ENCODE measurements around the gene FSTL1.

DNA sequence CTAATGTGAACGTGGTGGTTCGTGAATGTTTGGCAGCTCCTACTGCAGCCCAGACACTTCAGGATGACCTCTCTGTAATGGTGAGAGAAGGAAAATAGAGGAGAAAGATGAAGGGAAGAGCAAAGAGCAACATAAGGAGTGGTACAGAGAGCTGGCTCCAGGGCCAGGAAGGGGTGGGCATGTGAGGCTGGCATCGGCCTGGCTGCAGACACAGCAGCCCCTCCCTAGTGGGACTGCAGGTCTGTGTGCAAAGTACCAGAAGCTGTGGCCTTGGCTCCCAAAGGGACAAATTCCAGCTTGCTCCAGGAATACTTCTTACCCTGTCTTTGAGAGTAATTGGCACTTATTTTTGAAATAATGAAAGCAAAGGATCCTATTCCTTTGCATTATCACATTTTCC is 10.0 kb downstream of the FSTL1 start:
- TF ChIP-seq TAF1 (IDR thresholded peaks at IDR 0.05; ENCODE audit: borderline replicate concordance, low read depth, low read length) (no peak), SIN3A (IDR thresholded peaks at IDR 0.05; ENCODE audit: borderline replicate concordance, low read depth, low read length) (no peak), RFX5 (IDR thresholded peaks at IDR 0.05; ENCODE audit: low read length) (no peak), MXI1 (IDR thresholded peaks at IDR 0.05; ENCODE audit: low read depth, low read length) (no peak), EZH2phosphoT487 (IDR thresholded peaks at IDR 0.05; ENCODE audit: borderline replicate concordance, low read depth) (no peak), TCF12 (IDR thresholded peaks at IDR 0.05) (no peak)
- TF ChIP-seq, protein P1, sequence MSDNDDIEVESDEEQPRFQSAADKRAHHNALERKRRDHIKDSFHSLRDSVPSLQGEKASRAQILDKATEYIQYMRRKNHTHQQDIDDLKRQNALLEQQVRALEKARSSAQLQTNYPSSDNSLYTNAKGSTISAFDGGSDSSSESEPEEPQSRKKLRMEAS (IDR thresholded peaks at IDR 0.05; ENCODE audit: low read depth) = no peak
- TF ChIP-seq, protein P2, sequence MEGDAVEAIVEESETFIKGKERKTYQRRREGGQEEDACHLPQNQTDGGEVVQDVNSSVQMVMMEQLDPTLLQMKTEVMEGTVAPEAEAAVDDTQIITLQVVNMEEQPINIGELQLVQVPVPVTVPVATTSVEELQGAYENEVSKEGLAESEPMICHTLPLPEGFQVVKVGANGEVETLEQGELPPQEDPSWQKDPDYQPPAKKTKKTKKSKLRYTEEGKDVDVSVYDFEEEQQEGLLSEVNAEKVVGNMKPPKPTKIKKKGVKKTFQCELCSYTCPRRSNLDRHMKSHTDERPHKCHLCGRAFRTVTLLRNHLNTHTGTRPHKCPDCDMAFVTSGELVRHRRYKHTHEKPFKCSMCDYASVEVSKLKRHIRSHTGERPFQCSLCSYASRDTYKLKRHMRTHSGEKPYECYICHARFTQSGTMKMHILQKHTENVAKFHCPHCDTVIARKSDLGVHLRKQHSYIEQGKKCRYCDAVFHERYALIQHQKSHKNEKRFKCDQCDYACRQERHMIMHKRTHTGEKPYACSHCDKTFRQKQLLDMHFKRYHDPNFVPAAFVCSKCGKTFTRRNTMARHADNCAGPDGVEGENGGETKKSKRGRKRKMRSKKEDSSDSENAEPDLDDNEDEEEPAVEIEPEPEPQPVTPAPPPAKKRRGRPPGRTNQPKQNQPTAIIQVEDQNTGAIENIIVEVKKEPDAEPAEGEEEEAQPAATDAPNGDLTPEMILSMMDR (IDR thresholded peaks at IDR 0.05) = no peak
- TF ChIP-seq, protein P3, sequence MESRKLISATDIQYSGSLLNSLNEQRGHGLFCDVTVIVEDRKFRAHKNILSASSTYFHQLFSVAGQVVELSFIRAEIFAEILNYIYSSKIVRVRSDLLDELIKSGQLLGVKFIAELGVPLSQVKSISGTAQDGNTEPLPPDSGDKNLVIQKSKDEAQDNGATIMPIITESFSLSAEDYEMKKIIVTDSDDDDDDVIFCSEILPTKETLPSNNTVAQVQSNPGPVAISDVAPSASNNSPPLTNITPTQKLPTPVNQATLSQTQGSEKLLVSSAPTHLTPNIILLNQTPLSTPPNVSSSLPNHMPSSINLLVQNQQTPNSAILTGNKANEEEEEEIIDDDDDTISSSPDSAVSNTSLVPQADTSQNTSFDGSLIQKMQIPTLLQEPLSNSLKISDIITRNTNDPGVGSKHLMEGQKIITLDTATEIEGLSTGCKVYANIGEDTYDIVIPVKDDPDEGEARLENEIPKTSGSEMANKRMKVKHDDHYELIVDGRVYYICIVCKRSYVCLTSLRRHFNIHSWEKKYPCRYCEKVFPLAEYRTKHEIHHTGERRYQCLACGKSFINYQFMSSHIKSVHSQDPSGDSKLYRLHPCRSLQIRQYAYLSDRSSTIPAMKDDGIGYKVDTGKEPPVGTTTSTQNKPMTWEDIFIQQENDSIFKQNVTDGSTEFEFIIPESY (IDR thresholded peaks at IDR 0.05; ENCODE audit: borderline replicate concordance, low read depth) = no peak

Data from SK-N-SH (cell line).